ENCODE measurements around the gene CARD10.
"Not testable (repeated sequence)": the region's sequence is repeated elsewhere in the genome, so short reads cannot be mapped to it uniquely, and the experiment has no call there.

Gene CARD10

GRCh38 chr22:37544955-37545702 is 25.9 kb upstream of the CARD10 start:
- Histone ChIP-seq H3K9me3 (ENCODE audit: insufficient read depth, low read length) (no peaks in the 10 kb centered on the region), H3K4me3 (ENCODE audit: insufficient read length, low read depth) (peak overlapping the region; percentile 50), H3K27me3 (ENCODE audit: insufficient read depth, insufficient read length) (no peaks in the 10 kb centered on the region), H3K9ac (ENCODE audit: insufficient read length, low read depth) (peak overlapping the region; percentile 89), H3K36me3 (ENCODE audit: insufficient read depth, insufficient read length, low read length) (no peaks in the 10 kb centered on the region), H3K4me1 (ENCODE audit: insufficient read depth, insufficient read length) (peaks cover 18% of the 10 kb centered on the region)
- TF ChIP-seq SUZ12 (IDR thresholded peaks at IDR 0.05; ENCODE audit: extremely low read depth, insufficient read depth, insufficient read length): no peak
- TF ChIP-seq YY1 (IDR thresholded peaks at IDR 0.05; ENCODE audit: insufficient read depth, insufficient read length): no peak
- TF ChIP-seq ZNF274 (IDR thresholded peaks at IDR 0.05; ENCODE audit: low read depth, low read length): no peak
- peak; percentile 70 for DNase-seq (ENCODE audit: low read depth, low spot score)

GRCh38 chr22:37542959-37543358 is 23.7 kb upstream of the CARD10 start:
- peaks cover 18% of the 10 kb centered on the region for H3K4me1 ChIP-seq (ENCODE audit: insufficient read depth, insufficient read length)
- TF ChIP-seq YY1 (IDR thresholded peaks at IDR 0.05; ENCODE audit: insufficient read depth, insufficient read length): no peak
- no peak for TF ChIP-seq SUZ12 (IDR thresholded peaks at IDR 0.05; ENCODE audit: extremely low read depth, insufficient read depth, insufficient read length)
- no peak for TF ChIP-seq ZNF274 (IDR thresholded peaks at IDR 0.05; ENCODE audit: low read depth, low read length)
- H3K9me3 ChIP-seq (ENCODE audit: insufficient read depth, low read length): no peaks in the 10 kb centered on the region
- H3K4me3 ChIP-seq (ENCODE audit: insufficient read length, low read depth): no peak overlapping the region
- no peak overlapping the region for H3K9ac ChIP-seq (ENCODE audit: insufficient read length, low read depth)
- H3K36me3 ChIP-seq (ENCODE audit: insufficient read depth, insufficient read length, low read length): no peaks in the 10 kb centered on the region
- no peaks in the 10 kb centered on the region for H3K27me3 ChIP-seq (ENCODE audit: insufficient read depth, insufficient read length)
- no peak for DNase-seq (ENCODE audit: low read depth, low spot score)

GRCh38 chr22:37542416-37542815 is 23.2 kb upstream of the CARD10 start:
- not testable (repeated sequence) for H3K27me3 ChIP-seq (ENCODE audit: insufficient read depth, insufficient read length); DNase-seq (ENCODE audit: low read depth, low spot score); H3K36me3 ChIP-seq (ENCODE audit: insufficient read depth, insufficient read length, low read length); H3K9me3 ChIP-seq (ENCODE audit: insufficient read depth, low read length); H3K4me3 ChIP-seq (ENCODE audit: insufficient read length, low read depth)
- Histone ChIP-seq H3K4me1 (ENCODE audit: insufficient read depth, insufficient read length) (peaks cover 16% of the 10 kb centered on the region), H3K9ac (ENCODE audit: insufficient read length, low read depth) (peak overlapping the region; percentile 51)

GRCh38 chr22:37539790-37540189 is 20.6 kb upstream of the CARD10 start:
- not testable (repeated sequence) for H3K4me1 ChIP-seq (ENCODE audit: insufficient read depth, insufficient read length); H3K9ac ChIP-seq (ENCODE audit: insufficient read length, low read depth); H3K4me3 ChIP-seq (ENCODE audit: insufficient read length, low read depth); H3K9me3 ChIP-seq (ENCODE audit: insufficient read depth, low read length); DNase-seq (ENCODE audit: low read depth, low spot score); H3K36me3 ChIP-seq (ENCODE audit: insufficient read depth, insufficient read length, low read length); H3K27me3 ChIP-seq (ENCODE audit: insufficient read depth, insufficient read length)

- Histone ChIP-seq H3K4me1 (ENCODE audit: insufficient read depth, insufficient read length) (peaks cover 2% of the 10 kb centered on the region), H3K9me3 (ENCODE audit: insufficient read depth, low read length) (no peaks in the 10 kb centered on the region), H3K4me3 (ENCODE audit: insufficient read length, low read depth) (peak overlapping the region; percentile 12), H3K27me3 (ENCODE audit: insufficient read depth, insufficient read length) (no peaks in the 10 kb centered on the region), H3K9ac (ENCODE audit: insufficient read length, low read depth) (no peak overlapping the region), H3K36me3 (ENCODE audit: insufficient read depth, insufficient read length, low read length) (no peaks in the 10 kb centered on the region)
- DNase-seq (ENCODE audit: low read depth, low spot score): peak; percentile 83
- no peak for TF ChIP-seq SUZ12 (IDR thresholded peaks at IDR 0.05; ENCODE audit: extremely low read depth, insufficient read depth, insufficient read length)
- TF ChIP-seq ZNF274 (IDR thresholded peaks at IDR 0.05; ENCODE audit: low read depth, low read length): no peak
- TF ChIP-seq YY1 (IDR thresholded peaks at IDR 0.05; ENCODE audit: insufficient read depth, insufficient read length): no peak
Measured at GRCh38 chr22:37538590-37539357, 19.6 kb upstream of the CARD10 start.

- no peaks in the 10 kb centered on the region for H3K36me3 ChIP-seq (ENCODE audit: insufficient read depth, insufficient read length, low read length)
- DNase-seq (ENCODE audit: low read depth, low spot score): no peak
- H3K4me1 ChIP-seq (ENCODE audit: insufficient read depth, insufficient read length): no peaks in the 10 kb centered on the region
- H3K27me3 ChIP-seq (ENCODE audit: insufficient read depth, insufficient read length): no peaks in the 10 kb centered on the region
- TF ChIP-seq SUZ12 (IDR thresholded peaks at IDR 0.05; ENCODE audit: extremely low read depth, insufficient read depth, insufficient read length) (no peak), ZNF274 (IDR thresholded peaks at IDR 0.05; ENCODE audit: low read depth, low read length) (no peak), YY1 (IDR thresholded peaks at IDR 0.05; ENCODE audit: insufficient read depth, insufficient read length) (no peak)
- H3K9me3 ChIP-seq (ENCODE audit: insufficient read depth, low read length): no peaks in the 10 kb centered on the region
- no peak overlapping the region for H3K9ac ChIP-seq (ENCODE audit: insufficient read length, low read depth)
- H3K4me3 ChIP-seq (ENCODE audit: insufficient read length, low read depth): no peak overlapping the region
Measured at GRCh38 chr22:37535159-37535558, 15.9 kb upstream of the CARD10 start.

- no peaks in the 10 kb centered on the region for H3K27me3 ChIP-seq (ENCODE audit: insufficient read depth, insufficient read length)
- no peak overlapping the region for H3K4me3 ChIP-seq (ENCODE audit: insufficient read length, low read depth)
- no peak for TF ChIP-seq ZNF274 (IDR thresholded peaks at IDR 0.05; ENCODE audit: low read depth, low read length)
- TF ChIP-seq SUZ12 (IDR thresholded peaks at IDR 0.05; ENCODE audit: extremely low read depth, insufficient read depth, insufficient read length): no peak
- no peak for TF ChIP-seq YY1 (IDR thresholded peaks at IDR 0.05; ENCODE audit: insufficient read depth, insufficient read length)
- DNase-seq (ENCODE audit: low read depth, low spot score): no peak
- no peaks in the 10 kb centered on the region for H3K4me1 ChIP-seq (ENCODE audit: insufficient read depth, insufficient read length)
- no peak overlapping the region for H3K9ac ChIP-seq (ENCODE audit: insufficient read length, low read depth)
- no peaks in the 10 kb centered on the region for H3K36me3 ChIP-seq (ENCODE audit: insufficient read depth, insufficient read length, low read length)
- no peaks in the 10 kb centered on the region for H3K9me3 ChIP-seq (ENCODE audit: insufficient read depth, low read length)
Measured at GRCh38 chr22:37534445-37534844, 15.2 kb upstream of the CARD10 start.
